Ovary (tissue), 9 donors: ENCODE measurements around the gene KMO. TPM values are rescaled to one million over a fixed set of nuclear protein-coding genes. Genes with fewer than 3 reads are reported as not detected.

Experiments used
- DNase-seq, 5 donors: peaks; one replicate each; pipeline ENCODE4 v3.0.0-alpha.2; 2019 to 2020
- H3K27ac ChIP-seq, 2 donors: fragments of 200-600 bp; one replicate each; pipeline versions ENCODE4 v1.5.1 to v1.8.0; 2019 to 2022
- H3K27me3 ChIP-seq: fragments of 200-600 bp; one replicate; pipeline ENCODE4 v1.8.0; 2022
- H3K36me3 ChIP-seq: fragments of 200-600 bp; sonication (generic); one replicate; pipeline ENCODE4 v1.5.1; 2019
- H3K4me1 ChIP-seq: one replicate; pipeline ENCODE4 v1.8.1; 2013; ENCODE audit warnings: mild to moderate bottlenecking, moderate library complexity; ENCODE audit not compliant: insufficient read depth
- H3K4me3 ChIP-seq: fragments of 200-600 bp; sonication (generic); one replicate; pipeline ENCODE4 v1.5.1; 2017
- H3K9me3 ChIP-seq, 2 donors: fragments of 200-600 bp in 1 of 2; sonication (generic) in 1 of 2; one replicate each; pipeline versions ENCODE4 v1.5.1 to v1.8.1; 2013 to 2019; ENCODE audit warnings: mild to moderate bottlenecking in 1 of 2, moderate library complexity in 1 of 2
- CTCF ChIP-seq, 3 donors: fragments of 450-650 bp in 2 of 3; fragments of 200-600 bp in 1 of 3; IDR thresholded peaks; one replicate each; pipeline versions ENCODE4 v1.5.1 to v1.8.0; 2016 to 2022; ENCODE audit warnings: antibody characterized with exemption in 3 of 3, mild to moderate bottlenecking in 1 of 3
- EP300 ChIP-seq: sonication (generic); formaldehyde crosslinking; IDR thresholded peaks from one replicate; pipeline ENCODE4 v1.6.1; 2017; ENCODE audit warnings: antibody characterized with exemption
- POLR2A ChIP-seq: fragments of 450-650 bp; IDR thresholded peaks from one replicate; pipeline ENCODE4 v1.6.1; 2017; ENCODE audit warnings: antibody characterized with exemption, mild to moderate bottlenecking, moderate library complexity
- WGBS, 3 donors: extraction: QIAGEN DNeasy Blood & Tissue Kit in 1 of 3; methylation state at CpG; one replicate each; pipeline versions ENCODE4 v1.1.5 to v1.1.7; 2013 to 2017; 5-methylcytosine and 5-hydroxymethylcytosine counted together
- intact Hi-C, 4 donors: fragments of 100-400 bp; cut with DNase I; formaldehyde crosslinking; loops; one replicate each; pipeline versions ENCODE4 v1.11.0 to v1.15.1; 2022 to 2023
- polyA plus RNA-seq, 2 donors: library from polyadenylated mRNA; stranded (reverse); fragments of 200-250 nt in 1 of 2; fragments of 350-450 nt in 1 of 2; fragmentation: Illumina TruSeq in 1 of 2; extraction: RNeasy Lipid Tissue Mini Kit (QIAGEN cat#74804) in 1 of 2; gene quantifications; one replicate each; pipeline ENCODE4 v1.2.3, GENCODE V29; 2013 to 2014
- total RNA-seq, 7 donors: library from RNA; depleted of rRNA in 2 of 7; stranded (reverse); fragments of >200 nt in 2 of 7; fragmentation: NEBNext Ultra II Directional in 3 of 7; extraction: Animal tissue kit (Norgen Biotek cat#: 25700) in 3 of 7; gene quantifications; one replicate each; pipeline versions ENCODE4 v1.1.0 to v1.2.4, GENCODE V29; 2016 to 2023
- donor health status: DM: no; HTN: no; CAD: no; lungs with moderate emphysema.
- donor health status: DM: no; HTN: no; CAD: no.
- donor health status: Bipolar disorder and iron deficiency.
- donor health status: DM: yes; HTN: yes; CAD: no.
- donor health status: DM: no; HTN: no; CAD: no.
- donor health status: DM: yes; HTN: yes; CAD: no.

The KMO gene
- total and polyA plus RNA-seq, 9 donors: 0.12 to 2.0 (median 0.43) TPM; not detected in 1

- intact Hi-C loops: loop anchor here in 1 of 4 donors (5.0 kb wide), 1 partner anchor 222 kb away; no protein-coding TSS in a partner anchor
- WGBS, 3 donors: 52 to 66% (median 60%) methylated on average over 8 of the region's 8 CpGs
- TF ChIP-seq EP300: no peak
- no peak for TF ChIP-seq CTCF (IDR thresholded peaks at IDR 0.05)
- no peak for TF ChIP-seq POLR2A
- Histone ChIP-seq H3K9me3 (no peaks in the 10 kb centered on the region), H3K4me3 (no peak overlapping the region), H3K27me3 (no peaks in the 10 kb centered on the region), H3K4me1 (no peaks in the 10 kb centered on the region), H3K36me3 (no peaks in the 10 kb centered on the region), H3K27ac (no peak overlapping the region)
- no peak for DNase-seq
Observed at GRCh38 chr1:241615043-241615974, 83.1 kb downstream of the KMO start.

- H3K4me1 ChIP-seq: no peaks in the 10 kb centered on the region
- DNase-seq: no peak
- no peaks in the 10 kb centered on the region for H3K9me3 ChIP-seq
- H3K27me3 ChIP-seq: no peaks in the 10 kb centered on the region
- 96 to 97% (median 96%) methylated on average over 7 of the region's 7 CpGs for WGBS, 3 donors
- H3K4me3 ChIP-seq: no peak overlapping the region
- intact Hi-C loops: loop anchor here in 1 of 4 donors (5.0 kb wide), 1 partner anchor 220 kb away; no protein-coding TSS in a partner anchor
- H3K27ac ChIP-seq: no peak overlapping the region
- H3K36me3 ChIP-seq: no peaks in the 10 kb centered on the region
- no peak for TF ChIP-seq CTCF (IDR thresholded peaks at IDR 0.05)
- no peak for TF ChIP-seq POLR2A
- no peak for TF ChIP-seq EP300
Observed at GRCh38 chr1:241617426-241617825, 85.2 kb downstream of the KMO start.

- no peak overlapping the region for H3K4me3 ChIP-seq
- no peak for DNase-seq
- 85 to 94% (median 92%) methylated on average over 5 of the region's 5 CpGs for WGBS, 3 donors
- H3K27me3 ChIP-seq: no peaks in the 10 kb centered on the region
- no peaks in the 10 kb centered on the region for H3K4me1 ChIP-seq
- H3K27ac ChIP-seq: no peak overlapping the region
- no peaks in the 10 kb centered on the region for H3K36me3 ChIP-seq
- no peaks in the 10 kb centered on the region for H3K9me3 ChIP-seq
- intact Hi-C loops: no loop called here
- TF ChIP-seq EP300: no peak
- TF ChIP-seq POLR2A: no peak
- TF ChIP-seq CTCF (IDR thresholded peaks at IDR 0.05): no peak
Observed at GRCh38 chr1:241622669-241623068, 90.5 kb downstream of the KMO start.

- Histone ChIP-seq H3K27ac (no peak overlapping the region), H3K4me1 (no peaks in the 10 kb centered on the region), H3K4me3 (no peak overlapping the region), H3K36me3 (no peaks in the 10 kb centered on the region), H3K9me3 (no peaks in the 10 kb centered on the region), H3K27me3 (no peaks in the 10 kb centered on the region)
- TF ChIP-seq POLR2A (no peak), EP300 (no peak), CTCF (IDR thresholded peaks at IDR 0.05) (no peak)
- 84 to 88% (median 85%) methylated on average over 2 of the region's 2 CpGs for WGBS, 3 donors
- no peak for DNase-seq
- intact Hi-C loops: no loop called here
Observed at GRCh38 chr1:241624935-241625334, 92.8 kb downstream of the KMO start.
